NCI-H2227 (cell line): Measurements from ENCODE around the gene NHSL2.
"Not testable (repeated sequence)": the region's sequence is repeated elsewhere in the genome, so short reads cannot be mapped to it uniquely, and the experiment has no call there.

Source experiments
- DNase-seq: peaks from one replicate; lab custom pipeline; 2025; ENCODE audit not compliant: unreplicated experiment; lab: John Stamatoyannopoulos, UW

NHSL2 gene

DNA sequence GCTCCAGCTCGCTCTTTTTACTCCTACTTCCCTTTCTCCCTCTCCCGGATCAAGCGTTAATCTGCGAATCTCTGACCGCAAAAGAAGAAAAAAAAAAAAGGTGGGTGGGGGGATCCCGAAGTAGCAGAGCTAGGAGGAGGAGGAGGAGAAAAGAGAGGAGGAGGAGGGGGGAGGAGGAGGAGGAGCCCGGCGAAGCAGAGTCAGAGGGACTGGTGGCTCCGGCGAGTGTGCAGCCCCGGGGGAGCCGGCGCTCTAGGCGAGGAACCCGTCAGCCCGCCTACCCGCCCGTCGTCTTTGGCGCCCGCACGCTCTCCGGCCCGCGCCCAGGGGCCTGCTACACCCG, at the start of gene NHSL2:
TSS of gene NHSL2 (plus strand) at position 203 of the 343 bp plus-strand sequence.
- peak; percentile 42 for DNase-seq

DNA sequence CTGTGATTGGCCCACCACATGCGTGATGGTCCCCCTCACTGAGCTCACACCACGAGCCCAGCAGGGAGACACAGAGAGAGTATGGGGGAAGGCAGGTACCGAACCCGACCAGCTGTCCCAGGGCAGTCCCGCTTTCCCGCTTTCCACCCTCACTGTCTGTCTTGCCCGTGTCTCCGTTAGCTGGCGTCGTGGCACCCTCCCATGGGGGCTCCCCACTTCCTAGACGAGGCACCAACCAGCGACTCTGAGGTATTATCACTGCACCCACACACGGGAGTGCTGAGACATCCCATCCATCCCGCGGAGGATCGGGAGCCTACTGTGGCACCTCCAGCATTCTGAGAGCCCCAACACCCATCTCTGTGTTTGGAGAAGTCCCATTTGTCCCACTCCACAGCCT, 43.0 kb upstream of the NHSL2 start:
- DNase-seq = no peak

DNA sequence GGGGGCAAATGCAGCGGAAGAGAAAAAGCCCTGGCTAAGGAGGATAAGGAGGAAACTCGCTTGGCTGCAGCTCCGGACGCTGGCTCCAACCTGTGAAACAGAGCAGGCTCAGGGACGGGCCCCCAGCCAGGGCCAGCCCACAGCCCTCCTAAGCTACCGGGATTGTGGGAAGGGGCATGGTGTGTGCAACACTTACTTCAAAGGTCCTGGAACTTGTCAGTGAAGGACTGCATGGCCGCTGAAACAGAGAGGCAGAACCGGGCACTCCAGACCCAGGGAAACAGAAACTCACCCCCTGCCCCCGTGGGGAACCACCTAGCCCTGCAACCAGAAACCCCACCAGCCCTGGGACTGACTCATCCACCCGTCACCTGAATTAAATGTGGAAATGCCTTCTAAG, 41.1 kb upstream of the NHSL2 start:
- DNase-seq = not testable (repeated sequence)

DNA sequence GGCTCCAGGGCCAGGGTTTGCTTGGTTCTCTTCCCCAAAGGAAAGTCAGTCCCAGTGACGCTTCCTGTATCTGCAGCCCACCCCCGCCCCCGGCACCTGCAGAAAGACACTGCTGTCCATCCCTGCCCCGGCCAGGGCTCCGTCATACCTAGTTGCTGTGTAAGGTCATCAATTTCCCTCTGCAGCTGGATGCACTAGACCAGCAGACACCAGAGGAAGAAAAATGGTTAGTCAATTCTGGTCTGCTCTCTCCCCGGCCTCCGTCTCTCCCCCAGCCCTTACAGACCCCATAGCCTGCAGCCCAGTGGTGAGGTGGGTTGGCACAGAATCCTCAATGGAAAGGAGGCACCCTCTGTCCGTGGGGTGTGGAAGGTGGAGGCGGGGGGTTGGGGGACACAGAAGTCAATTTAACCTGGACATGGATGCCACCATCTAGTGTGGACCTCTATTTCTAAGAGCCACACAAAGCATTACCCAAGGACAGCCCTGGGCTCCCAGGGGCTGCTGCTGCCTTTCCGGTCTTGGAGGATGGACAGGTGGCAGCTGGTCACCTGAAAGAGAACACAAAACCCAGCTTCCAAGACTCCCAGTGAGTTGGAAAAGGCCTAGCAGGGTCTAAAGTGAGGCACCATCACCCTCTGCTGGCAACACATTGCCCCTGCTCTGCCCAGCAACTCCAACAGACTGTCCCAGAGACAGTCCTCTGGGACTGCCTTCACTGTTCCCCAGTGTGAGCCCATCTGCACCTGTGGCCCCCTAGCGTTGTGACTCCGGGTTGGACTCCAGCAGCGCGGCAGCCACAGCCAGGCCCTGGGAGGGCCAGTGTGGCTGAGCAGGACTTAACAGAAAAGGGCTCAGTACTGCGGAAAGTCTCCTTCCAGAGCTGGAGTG, 40.2 kb upstream of the NHSL2 start:
- DNase-seq = no peak

DNA sequence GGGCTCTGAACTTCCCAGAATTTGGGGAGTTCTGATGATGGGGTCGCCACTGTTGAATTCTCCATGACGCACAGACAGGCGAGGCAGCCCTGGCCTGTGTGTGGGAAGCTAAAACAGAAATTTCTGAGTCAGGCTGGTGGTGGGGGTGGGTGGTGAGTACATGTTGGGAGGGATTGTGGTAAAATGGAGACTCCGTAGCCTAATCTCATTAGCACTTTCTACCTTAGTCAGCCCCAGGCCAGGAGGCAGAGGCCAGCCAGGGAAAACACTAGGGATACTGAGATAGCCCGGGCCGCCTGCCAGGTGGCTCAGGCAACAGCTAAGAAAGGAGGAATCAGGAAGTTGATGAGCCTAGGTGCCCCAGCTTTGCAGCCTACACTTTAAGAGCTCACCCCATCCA, 39.3 kb upstream of the NHSL2 start:
- DNase-seq = no peak

DNA sequence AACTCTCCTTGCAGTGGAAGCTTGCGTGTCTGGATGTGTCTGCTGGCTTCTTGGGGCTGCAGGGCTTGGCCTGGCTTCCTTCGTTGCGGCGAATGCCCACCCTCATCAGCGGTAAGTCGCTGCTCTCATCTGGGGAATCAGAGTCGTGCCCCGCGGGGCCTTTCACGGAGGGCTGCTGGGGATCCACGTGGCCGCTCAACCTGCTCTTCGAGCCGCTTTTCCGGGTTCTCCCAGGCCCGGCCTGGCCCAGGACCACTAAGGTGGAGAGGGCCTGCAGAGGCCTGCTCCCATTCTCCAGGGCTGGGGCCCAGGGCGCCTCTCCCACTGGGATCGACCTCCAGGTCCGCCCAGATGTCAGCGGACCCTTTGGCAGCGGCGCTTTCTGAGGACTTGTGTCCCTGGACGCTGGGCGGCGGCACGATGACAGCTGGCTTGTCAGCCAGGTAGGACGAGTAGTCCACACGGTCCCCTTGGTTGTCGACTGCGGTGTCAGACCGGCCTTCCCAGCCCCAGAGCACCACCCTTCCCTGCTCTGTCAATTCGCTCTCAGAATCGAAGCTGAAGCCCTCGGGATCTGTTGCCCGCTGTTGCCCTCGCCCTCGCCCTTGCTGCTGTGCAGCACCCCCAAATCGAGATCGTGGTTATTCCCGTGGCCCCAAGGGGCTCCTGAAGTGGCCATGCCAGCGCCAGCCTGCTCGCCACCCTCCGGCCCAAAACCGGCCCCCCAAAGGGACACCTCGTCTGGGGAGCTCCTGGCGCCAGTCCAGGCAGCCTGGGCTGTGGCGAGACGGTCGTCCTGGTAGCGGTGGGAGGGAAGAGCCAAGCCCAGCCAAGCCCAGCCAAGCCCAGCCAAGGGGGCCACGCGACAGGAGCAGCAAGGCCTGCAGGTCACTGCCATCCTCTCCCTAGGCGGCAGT, 37.8 kb upstream of the NHSL2 start:
- DNase-seq = no peak

DNA sequence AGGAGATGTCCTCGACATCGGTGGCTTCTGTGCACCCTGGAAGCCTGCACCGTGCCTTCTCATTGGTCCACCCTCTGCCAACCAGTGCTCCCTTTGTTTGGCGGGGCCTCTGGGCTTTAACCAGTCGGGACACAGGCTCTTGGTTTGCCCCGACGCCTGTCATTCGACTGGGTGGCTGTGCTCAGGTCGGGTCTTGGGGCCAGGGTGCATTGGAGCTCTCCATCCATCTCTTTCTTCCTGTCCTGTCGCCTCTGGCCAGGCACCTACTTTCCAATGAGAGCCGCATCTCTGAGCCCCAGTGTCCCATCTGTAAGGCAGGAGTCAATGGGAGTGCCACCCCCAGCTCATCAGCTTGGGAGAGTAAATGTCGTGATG, 37.2 kb upstream of the NHSL2 start:
- DNase-seq = no peak

DNA sequence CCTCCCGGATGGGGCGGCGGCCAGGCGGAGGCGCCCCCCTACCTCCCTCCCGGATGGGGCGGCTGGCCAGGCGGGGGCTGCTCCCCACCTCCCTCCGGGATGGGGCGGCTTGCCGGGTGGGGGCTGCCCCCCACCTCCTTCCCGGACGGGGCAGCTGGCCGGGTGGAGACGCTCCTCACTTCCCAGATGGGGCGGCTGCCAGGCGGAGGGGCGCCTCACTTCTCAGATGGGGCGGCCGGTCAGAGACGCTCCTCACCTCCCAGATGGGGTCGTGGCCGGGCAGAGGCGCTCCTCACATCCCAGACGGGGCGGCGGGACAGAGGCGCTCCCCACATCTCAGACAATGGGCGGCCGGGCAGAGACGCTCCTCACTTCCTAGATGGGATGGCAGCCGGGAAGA, 33.8 kb upstream of the NHSL2 start:
- not testable (repeated sequence) for DNase-seq

DNA sequence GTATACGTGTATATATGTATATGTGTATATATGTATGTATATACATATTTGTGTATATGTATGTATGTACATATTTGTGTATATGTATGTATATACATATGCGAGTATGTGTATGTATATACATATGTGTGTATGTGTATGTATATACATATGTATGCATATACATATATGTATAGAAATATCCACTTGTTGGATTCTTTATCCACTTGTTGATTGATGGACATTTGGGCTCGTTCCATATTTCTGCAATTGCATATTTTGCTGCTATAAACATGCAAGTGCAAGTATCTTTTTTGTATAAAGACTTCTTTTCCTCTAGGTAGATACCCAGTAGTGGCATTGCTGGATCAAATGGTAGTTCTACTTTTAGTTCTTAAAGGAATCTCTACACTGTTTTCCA, 25.5 kb upstream of the NHSL2 start:
- DNase-seq = no peak

DNA sequence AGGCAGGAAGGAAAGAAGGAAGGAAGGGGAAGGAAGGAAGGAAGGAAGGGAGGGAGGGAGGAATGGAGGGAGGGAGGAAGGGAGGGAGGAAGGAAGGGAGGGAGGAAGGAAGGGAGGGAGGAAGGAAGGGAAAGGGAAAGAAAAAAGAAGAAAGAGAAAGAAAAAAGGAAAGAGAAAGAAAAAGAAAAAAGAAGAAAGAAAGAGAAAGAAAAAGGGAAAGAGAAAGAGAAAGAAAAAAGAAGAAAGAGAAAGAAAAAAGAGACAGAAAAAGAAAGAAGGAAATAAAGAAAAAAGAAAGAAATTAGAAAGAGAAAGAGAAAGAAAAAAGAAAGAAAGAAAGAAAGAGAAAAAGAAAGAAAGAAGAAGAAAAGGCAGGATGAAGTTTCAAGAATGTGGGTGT, 15.0 kb upstream of the NHSL2 start:
- no peak for DNase-seq

DNA sequence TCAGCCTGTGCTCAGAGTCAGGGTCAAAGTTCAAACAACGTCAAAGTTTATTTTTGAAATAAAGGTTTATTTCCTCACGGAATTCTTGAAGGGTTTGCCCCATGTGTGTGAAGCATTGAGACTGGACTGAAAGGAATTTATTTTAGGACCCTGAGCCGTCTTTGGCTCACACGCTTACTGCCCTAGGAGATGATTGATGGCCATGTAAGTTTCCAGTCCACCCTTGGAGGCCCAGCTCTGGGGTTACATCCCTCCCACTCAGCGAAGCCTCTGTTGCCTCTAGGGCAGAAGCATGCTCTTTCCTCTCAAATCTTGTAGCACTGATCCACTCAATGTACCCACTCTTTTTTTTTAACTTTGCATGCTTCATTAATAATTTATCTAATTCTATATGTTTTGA, 4.5 kb upstream of the NHSL2 start:
- no peak for DNase-seq

DNA sequence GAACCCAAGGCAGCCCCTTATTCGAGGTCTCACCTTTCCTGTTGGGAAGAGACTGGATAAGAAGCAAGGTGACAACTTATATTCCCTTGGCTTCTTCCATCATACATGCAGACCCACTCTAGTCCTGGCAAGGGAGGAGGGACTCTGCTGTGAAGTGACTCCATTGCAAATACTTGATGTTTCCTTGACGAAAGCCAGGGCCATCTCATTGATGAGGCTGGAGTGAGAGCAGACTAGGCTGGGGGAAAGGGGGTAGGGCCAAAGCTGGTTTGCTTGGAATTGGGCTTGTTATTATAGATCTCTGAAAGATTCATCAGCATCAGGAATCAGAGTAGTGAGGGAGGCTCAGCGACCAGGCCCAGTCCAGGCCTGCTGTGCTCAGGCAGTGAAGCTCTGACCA, 2.3 kb upstream of the NHSL2 start:
- DNase-seq = no peak

DNA sequence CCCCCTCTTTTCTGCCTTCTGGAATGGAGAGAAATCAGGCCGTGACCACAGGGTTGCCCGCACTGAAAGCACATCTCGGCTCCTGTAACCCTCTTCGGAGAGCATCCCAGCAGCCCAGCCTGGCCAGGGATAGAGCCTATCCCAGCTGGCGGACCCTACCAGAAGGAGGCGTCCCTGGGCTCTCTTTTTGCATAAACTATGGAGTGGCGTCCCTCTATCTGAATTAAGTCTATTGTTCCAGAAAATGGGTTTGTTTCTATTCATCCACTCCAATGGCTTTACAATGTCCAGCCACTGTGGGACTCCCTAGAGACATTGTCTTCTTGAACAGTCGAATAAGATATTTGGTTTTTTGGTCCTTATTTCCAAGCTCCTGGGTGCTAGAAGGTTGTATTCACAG, 689 bp upstream of the NHSL2 start:
- no peak for DNase-seq

DNA sequence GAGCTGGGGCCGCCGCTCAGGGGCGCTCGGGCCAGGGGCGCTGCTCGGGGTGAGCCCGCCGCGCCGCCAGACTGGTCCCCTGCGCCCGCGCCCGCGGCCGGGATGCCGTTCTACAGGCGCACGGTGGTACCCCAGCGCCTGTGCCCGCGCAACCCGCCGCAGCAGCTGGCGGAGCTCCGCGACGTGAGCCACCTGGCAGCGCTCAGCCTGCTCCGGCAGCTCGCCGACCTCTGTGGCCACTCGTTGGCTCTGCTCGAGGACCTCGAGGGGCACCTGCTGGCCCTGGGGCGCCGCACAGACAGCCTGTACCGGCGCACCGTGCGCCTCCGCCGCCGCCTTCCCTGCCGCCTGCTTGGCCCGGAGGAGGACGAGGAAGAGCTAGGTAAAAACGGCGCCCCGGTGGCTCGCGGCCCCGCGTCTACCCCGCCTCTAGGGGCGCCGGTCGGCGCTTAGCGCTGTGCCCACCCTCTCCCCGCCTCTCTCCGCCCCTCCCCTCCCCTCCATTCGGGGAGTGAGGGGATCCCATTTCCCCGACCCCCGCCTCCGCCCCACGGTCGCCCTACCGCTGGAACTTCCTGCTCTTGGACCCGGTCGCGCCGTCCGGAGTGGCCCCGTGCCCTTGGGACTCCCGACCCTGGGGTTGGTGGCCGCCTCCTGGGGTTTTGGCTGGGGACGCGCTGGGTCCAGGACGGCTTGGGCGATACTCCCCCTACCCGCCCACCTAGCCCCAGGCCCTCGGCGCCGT, 513 bp downstream of the NHSL2 start:
- DNase-seq = peak; percentile 60

DNA sequence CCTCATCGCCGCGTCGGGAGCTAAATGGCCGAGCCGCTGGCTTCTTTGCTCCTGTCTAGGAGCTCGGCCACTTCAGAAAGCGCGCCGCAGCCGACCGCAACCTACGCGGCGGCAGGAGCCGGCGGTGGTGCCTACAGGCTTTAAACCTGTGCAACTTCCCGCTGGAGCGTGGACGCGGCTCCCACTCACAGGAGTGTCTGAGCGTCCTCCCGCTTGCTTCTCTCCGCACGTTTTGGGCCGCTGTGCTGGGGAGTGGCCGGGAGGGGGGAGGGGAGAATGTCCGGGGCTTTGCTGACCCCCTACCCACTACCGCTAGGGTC, 1.0 kb downstream of the NHSL2 start:
- DNase-seq = peak; percentile 31

DNA sequence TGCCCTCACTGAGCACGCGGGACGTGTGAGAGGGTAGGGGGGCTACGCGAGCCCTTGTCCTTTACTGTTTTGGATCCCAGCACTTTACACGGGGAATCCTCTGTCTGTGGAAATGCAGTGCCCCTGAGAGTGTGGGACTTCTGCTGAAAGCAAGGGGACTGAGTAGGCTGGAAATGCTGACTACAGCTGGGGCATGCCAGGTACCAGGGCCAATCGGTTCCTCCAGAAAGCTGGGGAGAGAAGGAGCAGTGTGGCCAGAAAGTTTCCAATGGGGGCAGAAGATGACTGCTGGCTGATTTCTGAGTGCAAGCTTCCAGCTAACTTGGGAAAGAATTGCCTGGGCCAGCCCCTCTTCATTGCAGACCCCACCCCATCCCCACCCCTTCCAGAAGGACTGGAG, 1.5 kb downstream of the NHSL2 start:
- DNase-seq = no peak

DNA sequence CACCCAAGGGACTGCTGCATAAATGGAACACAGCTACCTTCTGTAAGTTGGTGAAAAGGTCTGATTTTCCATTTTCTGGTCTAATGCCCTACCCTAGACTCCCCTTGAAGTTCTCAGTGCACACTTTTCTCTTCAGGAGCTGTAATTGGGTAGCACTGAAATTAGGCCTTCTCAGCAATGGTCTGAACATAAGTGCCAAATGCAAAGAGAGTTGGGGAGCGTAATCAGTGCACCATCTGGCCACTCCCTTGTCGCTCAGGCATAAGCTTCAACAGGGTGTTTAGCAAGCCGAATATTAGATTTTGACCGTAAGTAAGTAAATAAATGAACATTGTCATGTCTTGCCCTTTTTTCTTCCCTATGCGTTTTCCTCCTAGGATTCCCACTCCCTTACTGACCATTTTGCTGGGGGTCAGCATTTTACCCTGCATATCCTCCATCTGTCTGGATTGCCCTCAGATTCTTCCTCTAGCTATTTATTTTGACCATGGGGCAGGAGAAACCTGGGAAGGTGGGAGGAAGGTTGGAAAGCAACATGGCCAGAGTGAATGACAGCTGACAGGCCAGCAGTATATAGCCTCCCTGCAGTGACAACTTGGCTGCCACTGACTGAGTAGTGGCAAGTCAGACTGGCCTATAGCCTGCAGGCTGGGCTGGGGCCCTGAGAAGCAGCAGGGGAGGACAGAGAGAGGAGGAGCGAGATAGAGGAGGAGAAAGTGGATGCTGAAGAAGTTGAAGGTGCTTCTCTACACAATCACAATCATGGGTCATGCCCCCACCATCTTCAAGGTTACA, 2.7 kb downstream of the NHSL2 start:
- no peak for DNase-seq

DNA sequence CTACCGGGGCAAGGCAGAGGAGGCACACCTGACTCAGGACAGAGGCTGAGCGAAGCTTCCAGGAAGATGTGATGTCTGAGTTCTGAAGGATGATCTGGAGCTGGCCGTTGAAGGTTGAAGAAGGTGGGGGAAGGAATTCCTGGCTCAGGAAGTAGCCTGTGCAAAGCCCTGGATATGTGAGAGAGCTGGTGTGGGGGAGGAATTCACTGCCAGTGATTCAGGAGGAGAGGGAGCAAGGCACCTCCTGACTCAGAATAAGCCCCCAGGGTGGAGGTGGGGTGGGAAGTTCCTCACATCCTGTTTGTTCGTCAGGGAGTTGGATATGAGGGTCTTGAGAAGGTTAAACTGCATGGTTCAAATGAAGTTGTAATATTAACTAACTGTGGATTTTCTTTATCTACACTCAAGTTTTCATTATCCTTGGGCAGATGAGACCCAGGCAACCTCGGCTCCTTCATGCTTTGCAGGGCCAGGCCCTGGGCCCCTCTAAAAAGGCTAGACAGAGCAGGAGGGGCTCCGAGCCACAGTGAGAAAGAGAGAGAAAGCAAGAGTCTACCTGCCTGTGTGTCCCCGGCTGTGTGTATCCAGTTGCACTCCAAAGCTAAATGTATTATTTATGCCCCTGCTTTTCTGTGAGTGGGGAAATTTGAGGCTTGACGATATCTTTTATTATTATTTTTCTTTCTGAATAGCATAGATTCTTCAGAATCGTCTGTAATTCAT, 7.1 kb downstream of the NHSL2 start:
- DNase-seq = no peak

DNA sequence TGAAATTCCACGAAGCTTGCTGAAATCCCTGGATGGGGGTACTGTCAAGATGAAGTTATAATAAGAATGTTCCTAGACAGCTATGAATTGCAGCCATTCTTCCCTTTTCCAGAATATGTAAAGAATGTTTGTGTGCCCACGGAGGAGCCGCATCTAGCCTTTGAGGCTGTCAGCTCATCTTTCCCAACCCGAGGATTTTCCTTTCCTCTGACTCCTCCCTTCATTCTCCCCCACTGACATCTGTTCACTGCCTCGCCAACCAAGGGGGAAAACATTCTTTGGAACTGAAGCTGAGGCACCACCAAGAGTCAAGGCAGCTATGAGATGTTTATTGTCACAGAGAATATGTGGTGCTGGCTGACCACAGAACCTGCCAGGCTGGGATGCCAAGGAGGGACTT, 8.8 kb downstream of the NHSL2 start:
- DNase-seq = no peak

DNA sequence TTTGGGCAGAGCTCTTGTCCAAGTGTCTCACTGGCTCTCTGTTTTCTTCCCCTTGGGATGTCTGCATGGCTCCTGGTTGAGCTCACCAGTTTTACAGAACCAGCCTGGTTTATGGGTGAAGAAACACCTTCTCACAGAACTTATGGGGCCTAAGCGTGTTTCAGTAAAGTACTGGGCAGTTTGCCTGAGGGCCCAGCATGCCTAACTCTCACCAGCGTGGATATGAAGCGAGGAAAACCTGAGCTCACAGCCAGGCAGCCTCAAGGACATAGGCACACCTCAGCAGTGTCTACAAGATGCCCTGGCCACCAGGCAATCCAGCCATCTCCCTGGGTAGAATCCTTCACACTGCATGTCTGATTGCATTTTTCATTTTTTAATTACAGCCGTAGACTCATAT, 9.2 kb downstream of the NHSL2 start:
- no peak for DNase-seq
